ENCODE results near the gene FRMD1. TPM values are rescaled to one million over a fixed set of nuclear protein-coding genes. Genes with fewer than 3 reads are reported as not detected.

Gene FRMD1
- total RNA-seq, 1 experiment from 2014 or later: not detected

GRCh38 chr6:168075216-168075615, 3.8 kb downstream of the FRMD1 start:
- no peaks in the 10 kb centered on the region for H3K36me3 ChIP-seq
- no peaks in the 10 kb centered on the region for H3K9me3 ChIP-seq
- DNase-seq: no peak
- H3K27me3 ChIP-seq: no peaks in the 10 kb centered on the region
- H3K4me3 ChIP-seq: no peak overlapping the region

DNA sequence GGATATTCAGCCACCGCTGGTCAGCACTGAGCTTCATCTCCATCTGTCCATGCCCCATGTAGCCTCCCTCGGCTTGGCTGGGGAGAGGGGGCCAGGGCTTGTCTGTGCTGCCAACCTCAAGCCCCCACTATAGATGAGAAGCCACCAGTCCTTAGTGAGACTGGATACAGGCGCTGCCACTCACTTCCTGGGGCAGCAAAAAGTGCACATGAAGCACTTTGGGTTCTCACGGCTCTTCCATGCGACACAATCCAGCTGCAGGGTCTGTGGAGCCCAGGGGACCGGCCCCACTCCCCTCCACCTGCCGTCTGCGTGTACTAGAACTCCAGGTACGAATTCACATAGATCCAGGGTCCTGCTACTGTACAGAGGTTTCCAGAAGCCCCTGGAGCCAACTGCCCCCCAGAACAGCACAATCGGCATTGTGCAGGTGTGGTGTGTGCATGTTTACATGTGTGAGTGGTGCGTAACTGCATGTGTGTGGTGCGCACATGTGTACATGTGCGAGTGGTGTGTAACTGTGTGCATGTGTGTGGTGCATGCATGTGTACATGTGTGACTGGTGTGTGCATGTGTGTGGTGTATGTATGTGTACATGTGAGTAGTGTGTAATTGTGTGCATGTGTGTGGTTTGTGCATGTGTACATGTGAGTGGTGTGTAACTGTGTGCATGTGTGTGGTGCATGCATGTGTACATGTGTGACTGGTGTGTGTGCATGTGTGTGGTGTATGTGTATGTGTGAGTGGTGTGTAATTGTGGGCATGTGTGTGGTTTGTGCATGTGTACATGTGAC, 4.9 kb downstream of the FRMD1 start:
- Histone ChIP-seq H3K27me3 (no peaks in the 10 kb centered on the region), H3K4me3 (no peak overlapping the region), H3K9me3 (no peaks in the 10 kb centered on the region), H3K36me3 (no peaks in the 10 kb centered on the region)
- no peak for DNase-seq

DNA sequence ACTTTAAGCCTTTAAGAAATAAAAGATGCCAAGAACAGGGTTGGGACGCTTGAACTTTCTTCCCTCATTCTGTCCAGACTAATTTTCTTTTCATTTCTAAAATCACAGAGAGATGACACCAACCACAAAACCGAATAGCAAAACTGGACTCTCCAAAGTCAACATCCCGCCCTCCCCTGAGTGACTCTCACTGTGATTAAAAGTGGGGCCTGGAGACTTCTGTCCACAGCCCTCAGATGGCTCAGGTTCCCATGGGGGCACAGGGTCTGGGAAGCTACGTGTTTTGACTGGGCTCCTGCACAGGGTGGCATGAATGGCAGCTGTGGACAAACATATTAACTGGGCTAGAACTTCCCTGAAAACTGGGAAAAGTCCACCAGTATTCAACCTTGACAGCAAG, 6.3 kb downstream of the FRMD1 start:
- H3K36me3 ChIP-seq: no peaks in the 10 kb centered on the region
- no peak overlapping the region for H3K4me3 ChIP-seq
- no peaks in the 10 kb centered on the region for H3K9me3 ChIP-seq
- DNase-seq: no peak
- no peaks in the 10 kb centered on the region for H3K27me3 ChIP-seq

DNA sequence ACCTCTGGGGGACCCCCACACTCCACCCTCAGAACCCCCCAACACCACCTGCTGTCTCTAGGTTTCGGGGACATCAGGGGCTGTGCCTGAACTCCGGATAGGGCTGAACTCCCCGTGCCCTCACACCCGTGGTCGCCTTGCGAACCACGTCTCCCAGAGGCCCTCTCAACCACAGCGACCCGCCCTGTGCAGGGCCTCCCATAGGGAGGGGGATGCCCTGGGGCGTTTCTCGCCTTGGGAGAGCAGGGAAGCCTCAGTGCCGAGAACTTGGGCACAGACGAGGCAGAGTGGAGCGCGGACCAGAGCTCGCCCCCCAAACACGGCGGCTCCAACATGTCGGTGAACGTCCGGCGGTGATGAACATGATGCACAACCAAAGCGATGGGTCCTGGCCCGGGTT, 6.8 kb downstream of the FRMD1 start:
- H3K4me3 ChIP-seq: no peak overlapping the region
- DNase-seq: no peak
- H3K36me3 ChIP-seq: no peaks in the 10 kb centered on the region
- H3K9me3 ChIP-seq: no peaks in the 10 kb centered on the region
- H3K27me3 ChIP-seq: no peaks in the 10 kb centered on the region

GRCh38 chr6:168071620-168072019, 7.4 kb downstream of the FRMD1 start:
- Histone ChIP-seq H3K36me3 (no peaks in the 10 kb centered on the region), H3K9me3 (no peaks in the 10 kb centered on the region), H3K4me3 (no peak overlapping the region), H3K27me3 (no peaks in the 10 kb centered on the region)
- no peak for DNase-seq

GRCh38 chr6:168070804-168071203, 8.2 kb downstream of the FRMD1 start:
- H3K4me3 ChIP-seq: no peak overlapping the region
- DNase-seq: no peak
- no peaks in the 10 kb centered on the region for H3K9me3 ChIP-seq
- H3K36me3 ChIP-seq: no peaks in the 10 kb centered on the region
- H3K27me3 ChIP-seq: no peaks in the 10 kb centered on the region

DNA sequence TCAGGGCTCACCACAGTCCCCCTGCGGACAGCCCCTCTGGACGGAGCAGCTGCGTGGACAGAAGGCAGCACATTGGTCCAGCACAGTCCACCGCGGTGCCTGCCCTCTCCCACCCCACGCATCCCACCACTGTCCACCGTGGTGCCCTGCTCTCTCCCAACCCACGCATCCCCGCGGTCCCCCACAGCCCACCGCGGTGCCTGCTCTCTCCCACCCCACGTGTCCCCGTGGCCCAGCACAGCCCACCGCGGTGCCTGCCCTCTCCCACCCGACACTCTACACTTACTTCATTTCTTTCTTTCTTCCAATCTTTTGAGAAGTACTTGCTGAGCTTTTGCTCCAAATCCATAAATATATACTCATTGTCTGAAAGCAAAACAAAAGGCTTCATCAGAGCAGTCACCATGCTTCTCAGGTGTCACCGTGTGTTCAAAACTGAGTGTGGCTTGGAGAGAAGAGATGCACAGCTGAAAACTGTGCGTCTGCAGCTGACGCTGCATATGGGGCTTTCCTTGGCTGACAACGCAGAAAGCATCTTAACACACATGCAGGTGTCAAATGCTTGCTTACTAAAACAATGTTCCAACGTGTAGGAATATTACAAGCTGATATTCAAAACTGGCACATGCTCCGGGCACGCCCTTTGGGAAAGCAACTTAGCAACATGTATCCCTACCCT, 11.8 kb downstream of the FRMD1 start:
- Histone ChIP-seq H3K27me3 (no peaks in the 10 kb centered on the region), H3K4me3 (no peak overlapping the region), H3K36me3 (no peaks in the 10 kb centered on the region), H3K9me3 (no peaks in the 10 kb centered on the region)
- no peak for DNase-seq

- Histone ChIP-seq H3K36me3 (no peaks in the 10 kb centered on the region), H3K9me3 (no peaks in the 10 kb centered on the region), H3K27me3 (no peaks in the 10 kb centered on the region), H3K4me3 (no peak overlapping the region)
- DNase-seq: no peak
Observed at GRCh38 chr6:168064226-168064807, 14.7 kb downstream of the FRMD1 start.

DNA sequence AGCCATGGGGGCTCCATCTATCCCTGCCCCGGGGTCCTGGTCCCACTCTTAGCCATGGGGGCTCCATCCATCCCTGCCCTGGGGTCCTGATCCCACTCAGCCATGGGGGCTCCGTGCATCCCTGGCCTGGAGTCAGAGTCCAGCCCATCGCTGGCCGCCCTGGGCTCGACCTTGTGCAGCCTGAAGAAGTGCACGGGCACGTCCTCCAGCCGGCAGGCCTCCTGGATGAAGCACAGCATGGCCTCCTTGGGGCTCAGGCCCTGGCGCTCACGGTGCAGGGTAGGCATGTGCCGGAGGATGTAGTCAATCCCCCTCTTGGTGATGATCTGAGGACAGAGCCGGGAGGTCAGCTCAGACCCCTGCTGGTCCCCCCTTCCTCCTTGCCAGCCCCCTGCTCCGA, 15.6 kb downstream of the FRMD1 start:
- Histone ChIP-seq H3K27me3 (no peaks in the 10 kb centered on the region), H3K36me3 (no peaks in the 10 kb centered on the region), H3K9me3 (no peaks in the 10 kb centered on the region), H3K4me3 (no peak overlapping the region)
- no peak for DNase-seq

DNA sequence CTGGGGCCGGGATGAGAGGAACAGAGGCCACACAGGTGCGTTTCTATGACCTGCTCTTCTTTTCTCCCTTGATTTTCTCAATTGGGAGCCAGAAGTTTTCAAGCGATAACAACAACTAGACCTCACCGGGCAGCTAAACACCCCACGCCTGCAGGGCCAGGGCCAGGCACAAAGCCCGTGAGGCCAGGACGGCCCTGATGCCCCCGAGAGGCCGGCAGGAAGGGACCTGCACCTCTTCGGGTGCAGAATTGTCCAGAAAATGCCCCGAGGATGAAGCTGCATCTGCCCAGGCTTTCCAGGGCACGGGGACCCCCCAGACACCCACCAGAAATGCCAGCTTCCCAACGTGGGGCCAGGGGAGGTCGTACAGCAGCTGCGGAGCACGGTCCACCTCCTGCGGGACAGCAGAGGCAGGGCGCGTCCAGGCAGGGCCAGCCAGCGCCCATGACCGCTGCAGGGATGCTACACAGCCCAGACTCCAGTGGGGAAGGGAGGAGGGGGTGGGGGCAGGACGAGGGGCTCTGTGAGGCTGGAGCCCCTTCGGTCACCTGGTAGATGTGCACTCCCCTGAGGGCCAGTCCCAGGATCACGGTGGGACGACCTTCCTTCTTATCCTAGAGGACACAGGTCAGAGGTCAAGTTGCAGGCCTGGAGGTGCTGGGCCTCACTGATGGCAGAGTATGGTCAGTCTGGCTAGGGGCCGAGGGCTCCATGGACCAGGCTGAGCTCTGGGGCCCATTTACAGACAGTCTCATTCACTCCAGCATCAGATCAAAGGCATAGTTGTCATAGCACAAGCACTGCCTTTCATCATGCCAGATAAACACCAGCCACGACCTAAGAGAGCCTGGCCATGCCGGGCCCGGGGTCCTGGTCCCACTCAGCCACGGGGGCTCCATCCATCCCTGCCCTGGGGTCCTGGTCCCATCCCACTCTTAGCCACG, 16.4 kb downstream of the FRMD1 start:
- no peak overlapping the region for H3K4me3 ChIP-seq
- no peaks in the 10 kb centered on the region for H3K36me3 ChIP-seq
- H3K9me3 ChIP-seq: no peaks in the 10 kb centered on the region
- DNase-seq: no peak
- no peaks in the 10 kb centered on the region for H3K27me3 ChIP-seq

GRCh38 chr6:168061269-168062210, 17.5 kb downstream of the FRMD1 start:
- H3K27me3 ChIP-seq: no peaks in the 10 kb centered on the region
- DNase-seq: no peak
- H3K36me3 ChIP-seq: no peaks in the 10 kb centered on the region
- H3K4me3 ChIP-seq: no peak overlapping the region
- H3K9me3 ChIP-seq: no peaks in the 10 kb centered on the region

GRCh38 chr6:168060521-168060931, 18.5 kb downstream of the FRMD1 start:
- DNase-seq: peak; percentile 78
- H3K27me3 ChIP-seq: no peaks in the 10 kb centered on the region
- no peaks in the 10 kb centered on the region for H3K9me3 ChIP-seq
- no peak overlapping the region for H3K4me3 ChIP-seq
- no peaks in the 10 kb centered on the region for H3K36me3 ChIP-seq

- Histone ChIP-seq H3K4me3 (no peak overlapping the region), H3K36me3 (no peaks in the 10 kb centered on the region), H3K27me3 (no peaks in the 10 kb centered on the region), H3K9me3 (no peaks in the 10 kb centered on the region)
- DNase-seq: no peak
Observed at GRCh38 chr6:168058691-168059551, 20.1 kb downstream of the FRMD1 start.

DNA sequence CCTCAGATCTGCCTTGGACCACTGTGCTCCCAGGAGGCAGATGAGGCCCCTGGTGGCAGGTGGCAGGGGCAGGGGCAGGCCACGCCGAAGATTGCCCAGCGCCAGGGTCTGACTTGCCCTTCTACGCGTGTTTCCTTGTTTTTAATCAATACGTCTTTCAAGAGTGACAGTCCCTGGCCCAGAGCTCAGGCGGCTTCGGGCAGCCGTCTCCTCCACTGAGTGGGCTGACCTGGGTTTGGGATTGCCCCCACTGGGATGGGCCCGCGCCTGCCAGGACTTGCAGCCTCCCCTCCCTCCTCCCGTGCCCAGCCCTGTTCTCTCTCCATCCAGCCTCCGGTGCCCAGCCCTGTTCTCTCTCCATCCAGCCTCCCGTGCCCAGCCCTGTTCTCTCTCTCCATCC, 21.2 kb downstream of the FRMD1 start:
- no peak overlapping the region for H3K4me3 ChIP-seq
- no peaks in the 10 kb centered on the region for H3K9me3 ChIP-seq
- no peak for DNase-seq
- no peaks in the 10 kb centered on the region for H3K27me3 ChIP-seq
- H3K36me3 ChIP-seq: no peaks in the 10 kb centered on the region

DNA sequence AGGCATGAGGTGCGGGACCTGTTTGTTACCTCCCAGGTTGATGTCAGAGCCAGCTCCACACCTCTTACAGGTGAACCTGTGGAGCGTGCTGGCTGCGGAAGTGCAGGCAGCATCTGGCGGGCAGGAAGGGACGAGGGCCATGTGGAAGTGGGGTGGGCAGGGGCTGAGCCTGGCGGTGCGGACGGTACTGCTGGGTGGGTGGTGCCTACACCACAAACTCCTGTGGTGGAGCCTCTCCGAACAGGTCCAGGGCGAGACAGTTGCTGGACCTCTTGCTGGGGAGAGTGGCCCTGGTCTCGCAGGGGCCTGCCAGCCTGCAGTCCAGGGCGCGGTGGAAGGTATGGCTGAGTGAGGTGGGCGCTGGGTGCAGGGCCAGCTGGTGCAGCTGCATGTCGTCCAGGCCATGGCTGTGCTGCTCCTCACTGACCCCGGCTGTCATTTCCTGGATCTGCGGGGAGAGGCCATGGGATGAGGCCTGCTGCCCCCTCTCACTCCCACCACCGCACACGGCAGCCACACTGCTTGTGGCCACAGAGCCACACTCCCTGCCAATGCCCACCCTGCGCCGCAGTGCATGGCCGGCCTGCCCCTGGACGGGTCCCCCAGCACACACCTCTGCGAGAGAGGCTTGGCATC, 22.0 kb downstream of the FRMD1 start:
- DNase-seq: no peak
- no peak overlapping the region for H3K4me3 ChIP-seq
- no peaks in the 10 kb centered on the region for H3K36me3 ChIP-seq
- no peaks in the 10 kb centered on the region for H3K9me3 ChIP-seq
- no peaks in the 10 kb centered on the region for H3K27me3 ChIP-seq

Data from MG63 (cell line).